GM13976 (cell line): Measurements from ENCODE around the gene CDH12.

Experiments used
- DNase-seq: peaks from one replicate; pipeline ENCODE4 v3.0.0; 2012; ENCODE audit warnings: low spot score
- CTCF ChIP-seq: IDR thresholded peaks from 2 replicates; pipeline ENCODE4 v1.5.1; 2012; ENCODE audit warnings: borderline replicate concordance, mild to moderate bottlenecking; ENCODE audit not compliant: insufficient read depth; ENCODE audit errors: extremely low read depth, missing control alignments, control extremely low read depth
- in situ Hi-C: fragments of 300-500 bp; cut with MboI; formaldehyde crosslinking; loops from one replicate; pipeline ENCODE4 v1.12.0; 2022; ENCODE audit warnings: low sequenced_read_pairs, mixed read lengths, inconsistent platforms; ENCODE audit not compliant: unreplicated experiment

Gene CDH12

GRCh38 chr5:22842574-22842973 is 10.6 kb downstream of the CDH12 start:
- no peak for TF ChIP-seq CTCF
- no peak for DNase-seq
- in situ Hi-C loops = no loop called here

- no peak for TF ChIP-seq CTCF
- in situ Hi-C loops = no loop called here
- no peak for DNase-seq
Measured at GRCh38 chr5:22837803-22838202, 15.3 kb downstream of the CDH12 start.

GRCh38 chr5:22835686-22836085 is 17.5 kb downstream of the CDH12 start:
- in situ Hi-C loops = no loop called here
- no peak for DNase-seq
- TF ChIP-seq CTCF = no peak

- DNase-seq = no peak
- TF ChIP-seq CTCF = no peak
- in situ Hi-C loops = no loop called here
Measured at GRCh38 chr5:22793463-22793862, 59.7 kb downstream of the CDH12 start.

- in situ Hi-C loops = no loop called here
- DNase-seq = no peak
- TF ChIP-seq CTCF = no peak
Measured at GRCh38 chr5:22787807-22788206, 65.3 kb downstream of the CDH12 start.

- in situ Hi-C loops = no loop called here
- DNase-seq = no peak
- TF ChIP-seq CTCF = no peak
Measured at GRCh38 chr5:22787398-22787797, 65.7 kb downstream of the CDH12 start.

GRCh38 chr5:22780756-22781155 is 72.4 kb downstream of the CDH12 start:
- TF ChIP-seq CTCF = no peak
- in situ Hi-C loops = no loop called here
- DNase-seq = no peak
